ENCODE results near the gene LPAR5. TPM values are rescaled to one million over a fixed set of nuclear protein-coding genes. Genes with fewer than 3 reads are reported as not detected.

LPAR5 gene
- total RNA-seq, 1 experiment from 2014 or later: 0.20 TPM

- Mint-ChIP-seq H3K27me3 (ENCODE audit: insufficient read depth, unreplicated experiment) (no peaks in the 10 kb centered on the region), H3K27ac (ENCODE audit: unreplicated experiment) (no peak overlapping the region), H3K9me3 (ENCODE audit: unreplicated experiment) (no peaks in the 10 kb centered on the region), H3K36me3 (ENCODE audit: insufficient read depth, unreplicated experiment) (no peaks in the 10 kb centered on the region), H3K4me1 (ENCODE audit: low read depth, unreplicated experiment) (no peaks in the 10 kb centered on the region), H3K4me3 (ENCODE audit: unreplicated experiment) (no peak overlapping the region)
- Histone ChIP-seq H3K27me3 (replicated peaks; ENCODE audit: control insufficient read depth, insufficient read depth, low read length) (no peaks in the 10 kb centered on the region), H3K4me1 (no peaks in the 10 kb centered on the region), H3K9me3 (no peaks in the 10 kb centered on the region), H3K4me3 (ENCODE audit: low read depth, low read length) (no peak overlapping the region), H3K36me3 (ENCODE audit: control insufficient read depth, insufficient read depth, low read length) (no peaks in the 10 kb centered on the region)
- intact Hi-C loops (cut with micrococcal nuclease; ENCODE audit: unreplicated experiment): no loop called here
- BruUV-seq (replicated peaks): no TSS peak
- ChIA-PET CTCF (interaction anchor here (0.7 to 0.8 kb wide), 2 partner anchors 116 to 134 kb away, joined by 3 read pairs; no protein-coding TSS in a partner anchor), POLR2A (no interaction called here)
- no peak for TF ChIP-seq CTCF (IDR thresholded peaks at IDR 0.05; ENCODE audit: insufficient read depth in 1 of 2, low read depth in 1 of 2, low read length in 1 of 2, severe bottlenecking in 1 of 2, unreplicated experiment in 1 of 2)
- no peak for DNase-seq
These were observed 15.4 kb downstream of the LPAR5 start for GRCh38 chr12:6620137-6620884.

GRCh38 chr12:6618483-6619225 is 17.1 kb downstream of the LPAR5 start:
- H3K4me3 ChIP-seq (ENCODE audit: low read depth, low read length): no peak overlapping the region
- no peaks in the 10 kb centered on the region for H3K36me3 ChIP-seq (ENCODE audit: control insufficient read depth, insufficient read depth, low read length)
- H3K4me1 ChIP-seq: peaks cover 10% of the 10 kb centered on the region
- BruUV-seq (replicated peaks): no TSS peak
- POLR2A ChIA-PET: no interaction called here
- no peaks in the 10 kb centered on the region for H3K9me3 Mint-ChIP-seq (ENCODE audit: unreplicated experiment)
- no peak for DNase-seq
- no peak for TF ChIP-seq CTCF (IDR thresholded peaks at IDR 0.05; ENCODE audit: insufficient read depth in 1 of 2, low read depth in 1 of 2, low read length in 1 of 2, severe bottlenecking in 1 of 2, unreplicated experiment in 1 of 2)
- no peaks in the 10 kb centered on the region for H3K36me3 Mint-ChIP-seq (ENCODE audit: insufficient read depth, unreplicated experiment)
- no peaks in the 10 kb centered on the region for H3K27me3 ChIP-seq (replicated peaks; ENCODE audit: control insufficient read depth, insufficient read depth, low read length)
- no peaks in the 10 kb centered on the region for H3K27me3 Mint-ChIP-seq (ENCODE audit: insufficient read depth, unreplicated experiment)
- H3K4me1 Mint-ChIP-seq (ENCODE audit: low read depth, unreplicated experiment): peaks cover 7% of the 10 kb centered on the region
- no peaks in the 10 kb centered on the region for H3K9me3 ChIP-seq
- intact Hi-C loops (cut with micrococcal nuclease; ENCODE audit: unreplicated experiment): loop anchor here (5.0 kb wide), 1 partner anchor 209 kb away; the partner anchor contains the start of gene P3H3
- H3K4me3 Mint-ChIP-seq (ENCODE audit: unreplicated experiment): no peak overlapping the region
- CTCF ChIA-PET: interaction anchor here (0.6 to 1.0 kb wide), 3 partner anchors 11 to 106 kb away, joined by 3 to 4 read pairs (median 3); no protein-coding TSS in a partner anchor
- H3K27ac Mint-ChIP-seq (ENCODE audit: unreplicated experiment): no peak overlapping the region

- H3K4me3 ChIP-seq (ENCODE audit: low read depth, low read length): no peak overlapping the region
- Mint-ChIP-seq H3K9me3 (ENCODE audit: unreplicated experiment) (no peaks in the 10 kb centered on the region), H3K27ac (ENCODE audit: unreplicated experiment) (no peak overlapping the region), H3K4me3 (ENCODE audit: unreplicated experiment) (no peak overlapping the region), H3K4me1 (ENCODE audit: low read depth, unreplicated experiment) (peaks cover 7% of the 10 kb centered on the region), H3K36me3 (ENCODE audit: insufficient read depth, unreplicated experiment) (no peaks in the 10 kb centered on the region), H3K27me3 (ENCODE audit: insufficient read depth, unreplicated experiment) (no peaks in the 10 kb centered on the region)
- intact Hi-C loops (cut with micrococcal nuclease; ENCODE audit: unreplicated experiment): loop anchor here (2.0 to 5.0 kb wide), 3 partner anchors 73 to 211 kb away; partner anchors contain the start of genes P3H3 and ZNF384
- TF ChIP-seq CTCF (IDR thresholded peaks at IDR 0.05; ENCODE audit: insufficient read depth in 1 of 2, low read depth in 1 of 2, low read length in 1 of 2, severe bottlenecking in 1 of 2, unreplicated experiment in 1 of 2): no peak
- POLR2A ChIA-PET: no interaction called here
- H3K27me3 ChIP-seq (replicated peaks; ENCODE audit: control insufficient read depth, insufficient read depth, low read length): no peaks in the 10 kb centered on the region
- CTCF ChIA-PET: interaction anchor here (0.6 to 0.7 kb wide), 3 partner anchors 163 to 1347 kb away, joined by 3 to 5 read pairs (median 4); no protein-coding TSS in a partner anchor
- no peaks in the 10 kb centered on the region for H3K36me3 ChIP-seq (ENCODE audit: control insufficient read depth, insufficient read depth, low read length)
- peaks cover 23% of the 10 kb centered on the region for H3K4me1 ChIP-seq
- DNase-seq: no peak
- no peaks in the 10 kb centered on the region for H3K9me3 ChIP-seq
- no TSS peak for BruUV-seq (replicated peaks)
These were observed 20.0 kb downstream of the LPAR5 start for GRCh38 chr12:6615802-6616201.

Data from Caco-2 (cell line).